ENCODE results near the gene ST7.

The ST7 gene

DNA sequence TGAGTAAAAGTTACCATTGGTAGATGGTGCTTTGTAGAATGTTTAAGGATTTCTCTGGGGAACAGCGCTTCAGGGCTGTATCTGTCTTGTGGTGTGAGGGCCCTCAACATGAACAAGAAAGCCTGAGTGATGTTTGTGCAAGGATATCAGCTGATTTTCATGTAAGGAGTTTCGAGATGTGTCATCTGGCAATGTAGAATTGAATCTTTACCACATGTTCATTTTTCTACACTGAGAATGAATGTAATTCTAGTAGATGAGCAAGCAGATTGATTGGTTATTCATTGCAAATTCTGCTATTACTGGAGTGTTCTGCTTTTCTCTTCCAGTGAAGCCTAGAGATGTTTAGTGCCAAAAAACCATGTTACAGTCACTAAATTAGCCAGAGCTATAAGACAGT, 87.7 kb downstream of the ST7 start:
- H3F3A ChIP-seq (ENCODE audit: low read depth), result no peaks in the 10 kb centered on the region
- no peak overlapping the region for H3K9ac ChIP-seq (ENCODE audit: low read depth, low read length, poor library complexity, severe bottlenecking)
- TF ChIP-seq, protein P1, sequence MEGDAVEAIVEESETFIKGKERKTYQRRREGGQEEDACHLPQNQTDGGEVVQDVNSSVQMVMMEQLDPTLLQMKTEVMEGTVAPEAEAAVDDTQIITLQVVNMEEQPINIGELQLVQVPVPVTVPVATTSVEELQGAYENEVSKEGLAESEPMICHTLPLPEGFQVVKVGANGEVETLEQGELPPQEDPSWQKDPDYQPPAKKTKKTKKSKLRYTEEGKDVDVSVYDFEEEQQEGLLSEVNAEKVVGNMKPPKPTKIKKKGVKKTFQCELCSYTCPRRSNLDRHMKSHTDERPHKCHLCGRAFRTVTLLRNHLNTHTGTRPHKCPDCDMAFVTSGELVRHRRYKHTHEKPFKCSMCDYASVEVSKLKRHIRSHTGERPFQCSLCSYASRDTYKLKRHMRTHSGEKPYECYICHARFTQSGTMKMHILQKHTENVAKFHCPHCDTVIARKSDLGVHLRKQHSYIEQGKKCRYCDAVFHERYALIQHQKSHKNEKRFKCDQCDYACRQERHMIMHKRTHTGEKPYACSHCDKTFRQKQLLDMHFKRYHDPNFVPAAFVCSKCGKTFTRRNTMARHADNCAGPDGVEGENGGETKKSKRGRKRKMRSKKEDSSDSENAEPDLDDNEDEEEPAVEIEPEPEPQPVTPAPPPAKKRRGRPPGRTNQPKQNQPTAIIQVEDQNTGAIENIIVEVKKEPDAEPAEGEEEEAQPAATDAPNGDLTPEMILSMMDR (conservative IDR thresholded peaks at IDR 0.05; ENCODE audit: low read length), result no peak
- no peak for TF ChIP-seq EZH2phosphoT487 (IDR thresholded peaks at IDR 0.05; ENCODE audit: borderline replicate concordance)
- H3K4me1 ChIP-seq (ENCODE audit: insufficient read depth, low read length, poor library complexity, severe bottlenecking), result no peaks in the 10 kb centered on the region
- H3K36me3 ChIP-seq (ENCODE audit: insufficient read depth, low read length), result no peaks in the 10 kb centered on the region
- no peaks in the 10 kb centered on the region for H3K9me2 ChIP-seq (replicated peaks; ENCODE audit: low read depth, low read length)
- no peaks in the 10 kb centered on the region for H3K79me2 ChIP-seq (ENCODE audit: insufficient read depth, low read length)
- H2AFZ ChIP-seq (ENCODE audit: low read length), result no peak overlapping the region
- H3K27me3 ChIP-seq (ENCODE audit: insufficient read depth, low read length, poor library complexity, severe bottlenecking), result peaks cover 85% of the 10 kb centered on the region
- no peak overlapping the region for H3K4me2 ChIP-seq (ENCODE audit: low read depth, low read length, poor library complexity, severe bottlenecking)
- no peak overlapping the region for H3K4me3 ChIP-seq (ENCODE audit: low read length, poor library complexity, severe bottlenecking)
- no peaks in the 10 kb centered on the region for H3K9me3 ChIP-seq (ENCODE audit: insufficient read depth, low read depth, low read length)
- no peaks in the 10 kb centered on the region for H4K20me1 ChIP-seq (ENCODE audit: insufficient read depth, low read length, poor library complexity, severe bottlenecking)

GRCh38 chr7:117041822-117042221, 88.5 kb downstream of the ST7 start:
- no peak for TF ChIP-seq EZH2phosphoT487 (IDR thresholded peaks at IDR 0.05; ENCODE audit: borderline replicate concordance)
- TF ChIP-seq, protein P1 (conservative IDR thresholded peaks at IDR 0.05; ENCODE audit: low read length), result no peak
- H3K4me2 ChIP-seq (ENCODE audit: low read depth, low read length, poor library complexity, severe bottlenecking), result no peak overlapping the region

DNA sequence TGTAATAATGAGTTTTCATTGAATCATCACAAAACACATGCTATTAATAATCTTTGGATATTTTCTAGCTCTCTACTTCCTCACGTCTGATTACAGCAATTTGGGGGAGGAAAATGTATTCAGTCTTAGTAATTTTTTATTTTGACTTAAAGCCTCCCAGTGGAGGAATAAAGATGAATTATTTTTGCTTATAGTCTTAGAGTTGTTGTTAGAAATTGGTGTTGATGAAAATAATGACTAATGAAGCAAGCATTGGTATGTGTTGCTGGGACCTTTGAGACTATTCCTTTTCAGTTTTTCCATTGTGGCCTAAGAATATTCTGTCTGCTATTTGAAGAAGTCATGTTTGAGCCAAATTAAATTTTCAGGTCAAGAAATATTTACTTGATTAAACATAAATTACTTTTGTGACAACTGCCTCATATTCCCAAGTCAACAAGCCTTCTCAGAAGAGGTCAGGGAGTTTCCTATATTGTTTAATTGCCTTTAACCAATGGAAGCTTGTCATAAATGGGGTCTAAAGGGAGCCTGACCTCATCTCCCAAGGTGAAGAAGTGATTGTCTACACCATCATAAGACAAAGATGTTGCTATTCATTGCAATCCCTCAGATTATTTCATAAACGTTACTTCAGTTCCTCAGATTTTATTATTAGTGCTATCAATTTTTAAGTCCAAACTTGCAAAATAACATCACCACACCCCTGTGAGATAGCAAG, 90.0 kb downstream of the ST7 start:
- Histone ChIP-seq H2AFZ (ENCODE audit: low read length) (no peak overlapping the region), H3K9me2 (replicated peaks; ENCODE audit: low read depth, low read length) (no peaks in the 10 kb centered on the region), H3K9me3 (ENCODE audit: insufficient read depth, low read depth, low read length) (no peaks in the 10 kb centered on the region), H3K36me3 (ENCODE audit: insufficient read depth, low read length) (no peaks in the 10 kb centered on the region), H3K4me1 (ENCODE audit: insufficient read depth, low read length, poor library complexity, severe bottlenecking) (peaks cover 1% of the 10 kb centered on the region), H3K4me3 (ENCODE audit: low read length, poor library complexity, severe bottlenecking) (no peak overlapping the region), H4K20me1 (ENCODE audit: insufficient read depth, low read length, poor library complexity, severe bottlenecking) (no peaks in the 10 kb centered on the region), H3K9ac (ENCODE audit: low read depth, low read length, poor library complexity, severe bottlenecking) (no peak overlapping the region), H3F3A (ENCODE audit: low read depth) (no peaks in the 10 kb centered on the region), H3K79me2 (ENCODE audit: insufficient read depth, low read length) (no peaks in the 10 kb centered on the region), H3K27me3 (ENCODE audit: insufficient read depth, low read length, poor library complexity, severe bottlenecking) (peaks cover 91% of the 10 kb centered on the region), H3K4me2 (ENCODE audit: low read depth, low read length, poor library complexity, severe bottlenecking) (no peak overlapping the region)
- TF ChIP-seq EZH2phosphoT487 (IDR thresholded peaks at IDR 0.05; ENCODE audit: borderline replicate concordance), result no peak
- TF ChIP-seq, protein P1 (conservative IDR thresholded peaks at IDR 0.05; ENCODE audit: low read length), result no peak

More at GRCh38 chr7:117041822-117042221, 88.5 kb downstream of the ST7 start:
- no peak overlapping the region for H2AFZ ChIP-seq (ENCODE audit: low read length)
- H3F3A ChIP-seq (ENCODE audit: low read depth), result no peaks in the 10 kb centered on the region
- H3K4me1 ChIP-seq (ENCODE audit: insufficient read depth, low read length, poor library complexity, severe bottlenecking), result no peaks in the 10 kb centered on the region
- H3K9me2 ChIP-seq (replicated peaks; ENCODE audit: low read depth, low read length), result no peaks in the 10 kb centered on the region
- H3K4me3 ChIP-seq (ENCODE audit: low read length, poor library complexity, severe bottlenecking), result no peak overlapping the region
- no peaks in the 10 kb centered on the region for H3K36me3 ChIP-seq (ENCODE audit: insufficient read depth, low read length)
- no peak overlapping the region for H3K9ac ChIP-seq (ENCODE audit: low read depth, low read length, poor library complexity, severe bottlenecking)
- no peaks in the 10 kb centered on the region for H3K79me2 ChIP-seq (ENCODE audit: insufficient read depth, low read length)
- H3K27me3 ChIP-seq (ENCODE audit: insufficient read depth, low read length, poor library complexity, severe bottlenecking), result peaks cover 91% of the 10 kb centered on the region
- H3K9me3 ChIP-seq (ENCODE audit: insufficient read depth, low read depth, low read length), result no peaks in the 10 kb centered on the region
- H4K20me1 ChIP-seq (ENCODE audit: insufficient read depth, low read length, poor library complexity, severe bottlenecking), result no peaks in the 10 kb centered on the region
